NCI-H1930 (cell line): ENCODE data around the gene UBE3A.
"Not testable (repeated sequence)": the region's sequence is repeated elsewhere in the genome, so short reads cannot be mapped to it uniquely, and the experiment has no call there.

Experiments
- DNase-seq, 2 experiments: peaks; one replicate each; lab custom pipeline; 2025; lab: John Stamatoyannopoulos, UW

UBE3A gene

GRCh38 chr15:25438601-25439368 is at the start of gene UBE3A:
Gene UBE3A, minus strand, starts transcription at chr15:25439024. Its CDS starts 29,917 bp downstream, at chr15:25409107.
- peak; percentile 63 to 87 for DNase-seq

- DNase-seq = no peak
Observed at GRCh38 chr15:25487226-25487884, 48.5 kb upstream of the UBE3A start.

DNA sequence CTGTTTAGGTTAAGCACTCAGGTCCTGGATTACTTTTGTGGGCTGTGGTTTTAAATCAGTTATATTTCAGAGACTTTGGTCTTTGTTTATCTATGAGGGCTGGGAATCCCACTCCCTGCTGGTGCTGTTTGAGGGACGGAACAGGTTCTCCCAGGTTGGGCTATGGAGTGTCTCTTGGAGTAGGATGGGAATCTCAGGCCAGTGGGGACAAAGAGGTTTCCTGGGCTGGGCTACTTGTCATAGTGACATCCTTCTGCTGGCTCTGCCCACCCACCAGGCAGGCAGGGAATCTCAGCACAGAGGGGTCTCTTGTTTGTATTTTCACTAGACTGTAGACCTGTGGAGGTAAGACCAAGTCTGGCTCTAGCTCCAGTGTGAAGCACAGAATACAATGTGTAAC is 47.2 kb upstream of the UBE3A start:
- no peak for DNase-seq

GRCh38 chr15:25481208-25481859 is 42.5 kb upstream of the UBE3A start:
- peak in 1 of 2 experiments; percentile 2 for DNase-seq

- DNase-seq = no peak
Observed at GRCh38 chr15:25478313-25478712, 39.5 kb upstream of the UBE3A start.

- DNase-seq = no peak
Observed at GRCh38 chr15:25477816-25478215, 39.0 kb upstream of the UBE3A start.

GRCh38 chr15:25474251-25474650 is 35.4 kb upstream of the UBE3A start:
- no peak for DNase-seq

DNA sequence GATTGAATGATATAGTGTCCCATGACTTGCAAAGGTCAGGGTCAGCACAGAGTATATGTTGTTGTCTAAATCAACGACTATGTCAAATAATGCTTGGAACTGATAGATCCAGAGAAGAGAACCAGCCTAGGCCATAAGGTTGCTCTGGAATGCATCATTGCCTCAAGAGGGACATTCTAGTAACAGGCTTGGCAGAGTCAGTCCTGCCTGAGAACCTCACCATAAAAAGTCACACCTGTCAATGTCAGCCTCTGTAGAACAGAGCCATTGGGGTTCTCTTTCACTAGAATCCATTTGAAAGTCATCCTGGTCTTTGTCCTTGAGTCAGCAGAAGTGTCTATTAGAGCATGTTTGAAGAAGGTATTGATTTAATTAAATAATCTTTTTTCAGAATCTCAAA is 31.4 kb upstream of the UBE3A start:
- no peak for DNase-seq

DNA sequence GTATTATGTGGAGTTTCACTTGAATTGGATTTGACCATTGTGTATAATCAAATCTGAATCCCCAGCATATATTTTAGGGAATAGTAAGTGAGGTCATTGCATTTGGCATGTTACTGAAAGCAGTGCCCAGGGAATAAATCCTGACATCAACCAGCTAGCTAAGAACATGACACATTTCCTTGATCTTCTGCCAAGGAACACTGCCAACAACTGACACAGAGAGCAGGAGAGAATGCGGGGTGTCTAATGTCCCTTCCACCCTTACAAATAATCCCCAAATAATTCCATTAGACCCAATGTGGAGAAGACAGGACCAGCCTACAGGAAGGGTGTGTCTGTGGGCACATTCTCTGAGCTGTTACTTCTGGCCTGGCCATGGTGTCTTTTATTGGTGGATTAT is 30.6 kb upstream of the UBE3A start:
- DNase-seq = no peak

DNA sequence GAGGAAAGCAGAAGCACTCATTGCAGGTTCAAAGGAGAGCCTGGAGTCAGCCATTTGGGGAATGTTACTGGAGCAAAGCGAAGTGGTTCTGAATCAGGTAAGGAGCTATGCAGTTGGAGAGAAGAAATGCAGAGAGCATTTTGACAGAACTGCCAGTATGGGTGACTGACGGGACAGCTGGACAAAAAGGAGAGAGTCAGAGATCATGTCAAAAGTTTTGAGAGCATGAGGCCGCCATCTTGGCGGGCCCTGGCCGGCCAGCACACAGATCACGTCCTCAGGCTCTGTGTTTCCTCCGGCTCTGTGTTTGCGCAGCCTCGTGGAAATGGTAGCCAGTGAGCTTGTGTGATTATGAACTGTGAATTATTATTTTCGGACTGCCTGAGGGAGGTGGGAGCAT is 29.8 kb upstream of the UBE3A start:
- DNase-seq = no peak

- no peak for DNase-seq
Observed at GRCh38 chr15:25465835-25466234, 27.0 kb upstream of the UBE3A start.

DNA sequence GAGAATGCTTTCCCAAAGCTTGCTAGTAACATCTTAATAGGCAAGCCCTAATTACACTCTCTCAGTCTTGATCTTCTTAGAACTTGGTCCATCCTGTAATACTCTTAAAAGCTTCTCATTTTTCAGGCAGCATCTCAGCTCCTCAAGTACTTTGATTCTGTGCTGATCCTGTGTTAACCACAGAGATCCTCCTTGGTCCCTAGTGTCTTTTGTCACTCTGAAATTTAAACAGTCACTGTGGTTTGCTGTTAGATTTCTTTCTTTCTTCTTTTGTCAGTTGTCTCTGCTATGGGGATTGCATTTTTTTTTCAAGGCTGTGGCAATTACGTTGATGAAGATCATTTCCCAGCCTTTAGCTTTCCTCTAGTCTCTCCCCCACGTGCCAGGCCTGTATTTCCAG is 26.0 kb upstream of the UBE3A start:
- no peak for DNase-seq

- no peak for DNase-seq
Observed at GRCh38 chr15:25464383-25464782, 25.6 kb upstream of the UBE3A start.

GRCh38 chr15:25456196-25456595 is 17.4 kb upstream of the UBE3A start:
- no peak for DNase-seq

DNA sequence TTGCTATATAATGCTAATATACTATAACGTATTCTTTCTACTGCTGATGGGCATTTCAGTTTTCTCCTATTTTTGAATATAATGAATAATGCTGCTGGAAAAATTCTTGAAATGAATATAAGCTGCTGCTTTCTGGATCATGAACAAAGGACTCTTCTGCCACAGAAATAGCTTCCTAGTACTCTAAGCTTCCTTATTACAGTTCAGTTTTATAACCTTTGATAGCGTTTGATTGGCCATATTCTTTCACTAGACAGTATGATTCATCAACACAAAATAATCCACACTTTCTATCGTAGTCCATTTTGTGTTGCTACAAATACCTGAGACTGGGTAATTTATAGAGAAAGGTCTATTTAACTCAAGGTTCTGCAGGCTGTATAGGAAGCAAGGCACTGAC is 16.4 kb upstream of the UBE3A start:
- DNase-seq = no peak

- DNase-seq = no peak
Observed at GRCh38 chr15:25454771-25455170, 15.9 kb upstream of the UBE3A start.

DNA sequence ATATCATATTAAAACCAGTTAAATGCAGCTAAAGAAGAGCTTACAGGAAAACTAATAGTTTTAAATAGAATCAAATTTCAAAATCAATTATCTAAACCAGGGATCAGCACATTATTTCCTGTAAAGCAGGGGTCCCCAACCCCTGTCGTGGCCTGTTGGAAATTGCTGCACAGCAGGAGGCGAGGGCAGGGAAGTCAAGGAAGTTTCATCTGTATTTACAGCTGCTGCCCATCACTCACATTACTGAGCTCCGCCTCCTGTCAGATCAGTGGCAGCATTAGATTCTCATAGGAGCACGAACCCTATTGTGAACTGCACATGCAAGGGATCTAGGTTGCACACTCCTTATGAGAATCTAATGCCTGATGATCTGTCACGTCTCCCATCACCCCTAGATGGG is 14.4 kb upstream of the UBE3A start:
- DNase-seq = not testable (repeated sequence)

DNA sequence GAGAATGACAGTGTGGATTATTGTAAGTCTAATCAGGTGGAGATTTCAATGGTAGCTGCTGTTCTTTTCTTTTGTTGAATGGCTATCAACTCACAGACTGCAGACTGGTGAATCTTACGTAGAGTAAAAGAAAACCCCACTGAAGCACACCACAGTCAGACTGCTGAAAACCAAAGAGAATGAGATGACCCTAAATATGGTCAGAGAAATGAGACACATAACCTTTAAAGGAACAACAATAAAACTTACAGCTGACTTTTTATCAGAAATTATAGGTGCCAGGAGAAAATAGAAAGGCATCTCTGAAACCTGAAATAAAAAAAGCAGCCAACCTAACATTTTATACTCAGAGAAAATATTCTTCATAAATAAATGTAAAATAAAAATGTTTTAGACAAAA is 12.7 kb upstream of the UBE3A start:
- no peak for DNase-seq

DNA sequence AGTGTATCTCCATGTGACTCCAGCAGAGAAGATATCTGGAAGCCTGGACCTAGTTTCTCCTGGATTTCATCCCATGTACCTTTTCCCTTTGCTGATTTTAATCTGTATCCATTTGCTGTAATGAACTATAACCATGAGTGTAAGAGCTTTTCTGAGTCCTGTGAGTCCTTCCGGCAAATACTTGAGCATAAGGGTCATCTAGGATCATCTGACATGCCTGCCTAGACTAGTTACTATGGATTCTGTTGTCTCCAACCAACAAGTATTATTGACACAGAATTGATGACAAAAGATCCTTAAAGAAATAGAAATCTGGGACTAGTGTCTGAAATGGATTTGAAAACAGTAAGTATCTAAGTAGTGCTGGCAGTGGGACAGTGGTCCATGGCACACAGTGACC is 11.3 kb upstream of the UBE3A start:
- DNase-seq = no peak

- no peak for DNase-seq
Observed at GRCh38 chr15:25446076-25446475, 7.3 kb upstream of the UBE3A start.

DNA sequence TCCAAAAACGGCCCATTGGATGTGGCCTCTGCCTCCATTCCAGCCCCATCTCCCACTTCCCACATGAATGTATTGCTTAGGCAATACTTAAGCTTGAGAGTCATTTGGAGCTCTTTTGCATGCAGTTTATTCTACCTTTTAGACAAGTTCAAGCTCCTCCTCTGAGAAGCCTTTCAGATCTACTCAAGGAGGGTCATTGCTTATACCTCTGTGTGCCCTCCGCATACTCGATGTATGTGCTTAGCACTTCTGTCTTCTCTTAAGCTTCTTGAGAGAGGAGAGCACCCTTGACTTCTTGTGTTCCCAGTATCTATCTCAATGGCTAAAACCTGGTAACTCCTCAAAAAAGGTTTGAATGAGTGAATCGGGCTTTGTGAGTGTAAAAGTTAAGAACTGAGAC is 6.6 kb upstream of the UBE3A start:
- DNase-seq = no peak

- DNase-seq = no peak
Observed at GRCh38 chr15:25441111-25441510, 2.3 kb upstream of the UBE3A start.

DNA sequence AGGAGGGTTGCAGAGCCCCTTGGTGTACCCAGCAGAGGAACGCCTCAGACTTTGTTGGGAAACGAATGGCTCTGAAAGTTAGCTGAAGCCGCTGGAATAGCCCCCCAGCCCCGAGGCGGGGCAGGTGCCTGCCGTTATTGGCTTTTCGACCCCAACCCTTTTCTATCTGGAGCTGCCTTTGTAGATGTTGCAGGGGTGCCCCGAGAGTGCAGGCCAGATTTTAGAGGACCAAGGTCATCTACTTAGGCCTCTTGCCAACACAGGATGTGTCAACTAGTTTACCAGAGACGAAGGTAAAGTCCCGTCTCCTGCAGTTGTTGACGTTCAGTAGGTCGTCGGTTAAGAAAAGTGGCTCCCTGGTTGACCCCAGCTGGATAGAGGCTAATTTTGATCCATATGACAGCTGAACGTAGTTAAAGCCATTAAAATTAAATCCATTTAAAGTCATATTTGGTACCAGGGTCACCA is 579 bp upstream of the UBE3A start:
- DNase-seq = peak in 1 of 2 experiments; percentile 0
